HG02970 (cell line): ENCODE data around the gene MICAL2.

Experiments
- ATAC-seq: cut with Tn5 transposase; IDR thresholded peaks from one replicate; pipeline ENCODE4 v1.9.1; 2021; ENCODE audit warnings: mild to moderate bottlenecking, moderate library complexity, moderate number of reproducible peaks; ENCODE audit not compliant: unreplicated experiment, low FRiP score

MICAL2 gene

GRCh38 chr11:12276831-12277475 is 166.6 kb downstream of the MICAL2 start:
- ATAC-seq = no peak

GRCh38 chr11:12278766-12279671 is 168.6 kb downstream of the MICAL2 start:
- no peak for ATAC-seq

- ATAC-seq = no peak
These were observed 169.3 kb downstream of the MICAL2 start for GRCh38 chr11:12279672-12280108.

DNA sequence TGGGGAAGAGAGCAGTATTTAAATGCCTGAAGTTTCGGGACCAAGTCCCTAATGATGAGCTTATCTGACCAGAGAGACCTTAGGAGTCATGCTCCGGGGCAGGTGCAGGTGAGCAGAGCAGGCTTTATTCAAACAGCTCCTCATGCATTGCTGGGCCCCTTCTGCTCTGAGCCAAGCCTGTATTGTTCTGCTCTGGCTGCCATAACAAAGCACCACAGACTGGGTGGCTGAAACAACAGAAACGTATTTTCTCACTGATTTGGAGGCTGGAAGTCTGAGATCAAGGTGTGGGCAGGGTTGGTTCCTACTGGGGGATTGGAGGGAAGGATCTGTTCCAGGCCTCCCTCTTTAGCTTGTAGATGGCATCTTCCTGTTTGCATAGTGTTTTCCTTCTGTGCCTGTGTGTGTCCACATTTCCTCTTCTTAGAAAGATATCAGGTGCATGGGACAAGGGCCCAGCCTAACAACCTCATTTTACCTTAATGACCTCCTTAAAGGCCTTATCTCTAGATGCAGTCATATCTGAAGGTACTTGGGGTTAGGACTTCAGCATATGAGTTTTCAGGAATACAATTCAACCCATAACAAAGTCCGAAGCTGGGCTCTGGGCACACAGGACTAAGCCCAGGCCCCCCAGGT is 169.9 kb downstream of the MICAL2 start:
- no peak for ATAC-seq

DNA sequence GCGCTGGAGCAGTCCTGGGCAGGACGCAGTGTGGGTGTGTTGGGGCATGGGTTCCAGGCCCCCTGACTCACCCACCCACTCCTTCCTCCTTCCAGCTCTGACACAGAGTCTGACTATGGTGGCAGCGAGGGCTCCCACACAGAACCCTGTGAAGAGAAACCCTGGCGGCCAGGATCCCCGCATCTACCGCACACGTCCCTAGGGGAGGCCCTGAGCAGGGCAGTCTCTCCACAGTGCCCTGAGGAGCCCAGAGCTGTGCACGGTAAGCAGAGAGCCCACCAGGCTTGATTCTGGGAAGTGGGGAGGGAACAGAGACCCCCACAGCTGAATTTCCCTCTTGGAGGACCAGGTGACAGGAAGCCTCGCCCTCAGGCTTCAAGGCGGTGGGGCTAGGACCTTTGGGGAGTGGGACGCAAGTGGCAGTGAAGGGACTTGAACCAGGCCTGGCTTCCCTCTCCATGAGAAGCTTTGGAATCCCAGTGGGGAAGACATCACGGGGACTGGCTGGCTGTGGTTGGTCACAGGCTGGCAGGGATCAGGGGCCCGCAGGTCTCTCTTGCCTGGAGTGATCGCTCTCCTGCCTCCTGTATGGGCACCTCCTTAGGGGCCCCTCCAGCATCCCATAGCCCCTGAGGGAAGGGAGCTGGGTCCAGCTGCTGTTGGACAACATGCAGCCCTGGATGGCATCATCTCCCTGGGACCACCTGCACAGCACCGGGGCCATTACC is 170.6 kb downstream of the MICAL2 start:
- no peak for ATAC-seq

- ATAC-seq = no peak
These were observed 171.4 kb downstream of the MICAL2 start for GRCh38 chr11:12281571-12282478.

GRCh38 chr11:12282676-12283075 is 172.3 kb downstream of the MICAL2 start:
- ATAC-seq = no peak

DNA sequence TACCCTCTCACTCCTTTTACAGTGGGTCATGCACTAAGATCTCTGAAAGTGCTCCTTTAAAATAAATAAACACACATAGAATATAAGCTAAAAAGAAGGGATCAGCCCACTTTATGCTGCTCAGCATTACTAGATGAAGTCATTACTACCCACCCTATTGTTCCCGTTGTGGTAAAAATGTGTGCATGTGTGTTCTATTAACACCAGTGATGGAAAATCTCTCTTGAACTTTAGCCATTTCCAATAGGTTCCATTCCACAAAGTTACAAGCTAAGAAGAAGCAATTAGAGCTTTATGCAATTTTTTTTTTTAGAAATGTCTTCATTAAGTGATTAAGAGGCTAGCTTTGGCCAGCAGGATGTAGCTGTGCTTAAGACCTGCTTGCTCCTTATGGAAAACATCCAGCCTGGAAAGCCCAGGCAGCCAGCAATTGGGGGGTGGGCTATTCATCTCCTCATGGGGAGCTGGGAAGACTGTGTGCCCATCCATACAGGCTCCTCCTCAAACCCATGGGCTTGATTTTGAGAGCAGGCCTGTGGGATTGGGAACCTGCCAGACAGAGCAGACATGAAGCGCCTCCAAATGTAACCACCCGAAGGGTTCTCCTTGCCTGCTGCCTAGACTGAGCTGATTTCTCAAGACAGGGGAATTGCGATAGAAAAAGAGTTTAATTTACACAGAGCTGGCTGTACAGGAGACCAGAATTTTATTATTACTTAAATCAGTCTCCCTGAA is 174.1 kb downstream of the MICAL2 start:
- ATAC-seq = no peak

GRCh38 chr11:12285106-12285505 is 174.7 kb downstream of the MICAL2 start:
- no peak for ATAC-seq

- no peak for ATAC-seq
These were observed 175.4 kb downstream of the MICAL2 start for GRCh38 chr11:12285811-12286222.

- no peak for ATAC-seq
These were observed 176.2 kb downstream of the MICAL2 start for GRCh38 chr11:12286606-12287005.

DNA sequence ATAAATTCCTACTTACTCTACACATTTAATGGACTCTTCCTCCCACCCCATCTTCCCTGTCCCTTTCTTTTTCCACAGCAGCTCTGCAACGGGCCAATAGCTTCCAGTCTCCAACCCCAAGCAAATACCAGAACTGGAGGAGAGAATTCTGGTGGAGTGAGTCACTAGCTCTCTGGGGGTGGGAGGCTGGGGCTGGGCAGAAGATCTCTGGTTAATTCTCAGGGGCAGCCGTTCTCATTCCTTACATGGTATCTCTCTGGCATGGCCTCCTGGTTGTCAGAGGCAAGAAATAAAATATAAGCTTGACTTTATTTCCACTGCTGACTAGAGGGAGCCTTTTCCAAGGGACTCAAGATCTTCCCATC is 176.6 kb downstream of the MICAL2 start:
- no peak for ATAC-seq

DNA sequence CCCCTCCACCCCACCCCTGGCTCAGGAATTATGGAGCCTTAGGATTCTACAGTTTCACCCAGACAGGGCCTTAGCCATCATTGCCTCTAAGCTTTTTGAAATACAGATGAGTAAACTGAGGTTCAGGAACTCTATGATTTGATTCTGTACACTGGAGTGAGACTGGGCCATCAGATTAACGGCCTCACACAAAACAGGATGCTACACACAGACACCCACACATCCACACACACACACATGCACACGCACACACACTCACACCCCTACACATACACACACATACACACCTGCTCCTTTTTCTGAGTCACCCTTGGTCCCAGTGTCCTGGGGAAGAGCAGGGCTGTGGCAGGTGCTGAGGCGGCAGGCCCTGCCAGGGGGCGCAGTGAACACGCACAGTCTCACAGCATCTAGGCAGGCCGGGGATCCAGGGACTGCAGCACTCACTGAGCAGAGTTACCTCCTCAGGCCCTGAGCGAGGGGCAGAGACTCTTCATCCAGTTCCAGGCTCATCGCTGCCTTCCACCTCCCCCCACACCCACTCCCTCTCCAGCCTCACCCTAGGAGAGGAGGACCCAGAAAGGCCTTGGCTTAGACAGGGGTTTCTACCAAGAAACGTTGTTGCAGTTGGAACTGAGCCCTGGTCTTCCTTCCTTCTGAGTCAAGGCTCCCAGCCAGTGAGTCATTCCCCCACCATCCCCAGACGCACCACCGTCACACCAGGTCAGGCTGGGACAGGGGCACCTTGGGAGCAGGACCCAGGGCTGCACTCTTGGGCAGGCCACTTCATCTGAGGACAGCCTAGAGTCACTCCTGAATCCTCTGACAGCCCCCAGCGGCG is 177.2 kb downstream of the MICAL2 start:
- ATAC-seq = no peak

DNA sequence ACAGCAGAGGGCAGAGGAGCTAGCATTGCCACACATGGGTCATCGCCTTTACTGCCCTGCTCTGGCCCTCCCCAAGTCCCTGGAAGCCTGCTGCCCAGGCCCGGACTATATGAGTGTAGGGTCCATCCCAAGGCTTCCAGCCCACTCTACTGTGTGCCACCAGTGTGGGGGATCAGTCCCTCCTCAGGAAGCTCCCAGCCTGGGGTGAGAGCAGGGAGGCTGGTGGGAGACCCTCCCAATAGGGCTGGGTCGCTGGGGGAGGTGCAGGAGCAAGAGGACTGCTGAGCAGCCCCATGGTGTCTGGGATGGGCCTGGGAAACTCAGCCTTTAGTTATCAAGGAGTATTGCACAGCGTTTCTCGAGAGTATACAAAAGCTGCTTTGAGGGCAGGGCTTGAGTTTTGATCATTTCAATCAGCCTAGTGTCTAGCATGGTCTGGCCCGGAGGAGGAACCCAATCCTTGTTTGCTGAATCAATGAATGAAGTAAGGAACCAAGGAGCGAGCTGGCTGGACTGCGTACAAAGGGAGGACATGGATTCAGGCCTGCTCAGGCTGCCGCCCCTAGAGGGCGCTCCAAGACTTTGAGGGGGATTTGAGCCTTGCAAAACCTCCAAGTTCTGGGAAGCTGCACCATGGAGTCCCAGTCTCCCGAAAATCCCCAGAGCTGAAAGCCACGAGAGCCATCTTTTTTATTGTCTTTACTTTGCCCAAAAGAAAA is 178.0 kb downstream of the MICAL2 start:
- no peak for ATAC-seq

GRCh38 chr11:12288931-12289666 is 178.7 kb downstream of the MICAL2 start:
- ATAC-seq = no peak

DNA sequence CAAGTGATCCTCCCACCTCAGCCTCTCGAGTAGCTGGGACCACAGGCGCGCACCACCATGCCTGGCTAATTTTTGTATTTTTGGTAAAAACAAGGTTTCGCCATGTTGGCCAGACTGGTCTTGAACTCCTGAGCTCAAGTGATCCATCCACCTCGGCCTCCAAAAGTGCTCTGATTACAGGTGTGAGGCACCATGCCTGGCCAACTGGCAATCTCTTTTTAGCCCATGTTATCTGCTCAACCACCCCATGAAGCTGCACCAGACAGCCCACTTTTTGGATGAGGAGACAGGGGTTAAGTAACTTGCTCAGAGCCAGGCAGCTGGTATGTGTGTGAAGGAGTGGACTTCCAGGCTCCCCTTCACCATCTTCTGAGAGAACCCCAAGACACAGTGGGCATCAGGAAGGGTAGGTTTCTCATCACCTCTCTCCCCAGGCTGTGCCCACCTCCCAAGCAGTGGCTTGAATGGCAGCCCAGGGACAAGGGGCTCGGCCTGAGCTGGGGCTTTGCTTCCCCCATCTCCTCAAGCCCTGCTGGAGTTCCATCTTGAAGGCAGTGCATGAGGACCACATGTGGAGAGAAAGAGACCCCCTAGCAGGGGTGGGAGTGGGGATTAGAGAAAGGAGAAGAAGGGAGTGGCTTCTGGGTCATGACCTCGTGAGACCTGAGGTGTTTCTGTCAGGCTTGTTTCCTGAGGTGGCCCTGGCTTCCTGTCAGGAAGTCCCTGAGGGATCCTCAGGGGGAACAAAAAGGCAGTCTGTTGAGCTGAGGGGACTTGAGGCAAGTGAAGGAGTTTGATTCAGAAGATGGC is 179.5 kb downstream of the MICAL2 start:
- ATAC-seq = no peak
